Renal cortical epithelial cell (primary cell): ENCODE results near the gene BTG2. TPM values are rescaled to one million over a fixed set of nuclear protein-coding genes. Genes with fewer than 3 reads are reported as not detected.
A peak's percentile ranks its signal among the peaks of the same experiment; 100 is the strongest.

Experiments used
- DNase-seq: peaks from one replicate; pipeline ENCODE4 v3.0.0-alpha.2; 2011; ENCODE audit warnings: low read depth
- total RNA-seq: library from RNA; depleted of rRNA; stranded (reverse); fragments of >200 nt; gene quantifications from 2 replicates; pipeline ENCODE4 v1.2.3, GENCODE V29; 2014

BTG2 gene
- total RNA-seq, 1 donor from 2014 or later: 54.3 TPM

- peak; percentile 44 for DNase-seq
Observed at GRCh38 chr1:203316626-203317093, 11.3 kb downstream of the BTG2 start.

DNA sequence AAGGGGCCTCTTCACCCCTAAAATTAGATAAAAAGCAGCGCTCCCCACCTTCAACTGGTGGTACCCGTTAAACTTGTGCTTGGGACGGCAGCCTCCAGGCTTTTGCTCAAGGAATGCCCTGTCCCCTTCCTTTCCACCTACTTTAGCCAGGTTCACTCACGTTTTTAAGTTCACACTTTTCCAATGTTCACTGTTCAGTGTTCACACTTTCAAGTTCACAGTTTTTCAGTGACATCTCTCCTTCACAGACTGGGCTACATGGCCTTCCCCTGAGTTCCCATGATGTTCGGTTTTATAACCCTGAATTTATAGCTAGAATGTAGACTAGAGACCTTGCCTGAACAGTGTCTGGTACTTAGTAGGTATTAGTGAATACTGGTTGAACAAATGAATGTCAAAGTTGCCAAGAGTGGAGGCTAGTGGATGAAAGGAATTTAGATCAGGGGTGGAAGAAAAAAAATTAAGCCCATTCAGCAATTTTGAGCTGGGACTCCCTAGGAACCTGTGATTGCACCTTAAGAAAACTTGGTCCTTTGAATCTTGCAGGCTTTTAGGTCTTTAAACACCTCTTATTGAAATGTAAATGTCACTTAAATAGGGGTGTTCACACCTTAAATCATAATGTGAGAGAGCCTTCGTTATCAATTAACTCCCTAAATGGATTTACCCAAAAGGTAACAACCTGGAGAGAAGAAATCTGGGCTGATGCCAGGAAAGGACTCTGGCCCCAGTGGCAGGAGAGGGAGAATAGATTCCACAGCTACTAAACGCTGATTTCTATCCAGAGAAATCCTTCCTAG is 12.3 kb downstream of the BTG2 start:
- DNase-seq: no peak

DNA sequence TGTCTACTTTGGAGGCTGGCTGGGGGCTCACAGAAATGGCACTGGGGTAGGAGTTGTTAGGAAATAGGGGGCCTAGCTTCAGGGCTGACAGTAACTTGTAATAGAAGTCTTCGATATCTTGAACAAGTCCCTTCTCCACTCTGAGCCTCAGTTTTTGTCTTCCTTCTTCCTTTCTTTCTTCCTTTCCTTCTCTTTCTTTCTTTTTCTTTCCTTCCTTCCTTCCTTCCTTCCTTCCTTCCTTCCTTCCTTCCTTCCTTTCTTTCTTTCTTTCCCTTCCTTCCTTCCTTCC is 12.9 kb downstream of the BTG2 start:
- no peak for DNase-seq

DNA sequence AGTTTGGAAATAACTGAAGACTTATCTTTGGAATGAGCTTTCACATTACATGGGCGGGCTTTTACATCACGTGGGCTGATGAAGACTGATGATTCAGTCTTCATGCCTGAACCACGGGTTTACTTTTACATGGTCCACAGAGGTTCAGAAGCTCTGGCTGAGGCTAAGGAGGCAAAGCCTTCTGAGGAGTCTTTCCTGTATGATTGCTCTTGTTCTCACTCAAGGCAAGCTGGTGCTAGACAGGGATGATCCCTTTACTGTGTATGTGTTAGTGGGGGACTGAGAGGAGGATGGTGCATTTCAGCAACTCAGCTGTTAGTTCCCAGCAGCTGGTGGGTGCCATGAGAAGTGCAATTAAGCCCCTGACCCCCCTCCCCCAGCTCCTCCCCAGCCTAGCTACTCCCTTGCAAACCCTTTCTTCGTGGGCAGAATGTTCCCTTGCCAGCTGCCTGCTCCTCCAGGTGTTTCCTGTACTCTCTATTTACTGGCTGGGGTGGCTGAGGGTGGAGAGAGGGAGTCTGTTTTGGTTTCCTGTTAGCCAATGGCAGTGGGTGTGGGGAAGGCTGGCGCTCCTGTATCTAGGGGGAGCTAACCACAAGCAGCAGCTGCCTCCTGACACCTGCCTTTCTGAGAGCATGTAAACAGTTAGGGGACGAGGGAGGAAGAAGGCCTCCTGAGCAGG is 15.4 kb downstream of the BTG2 start:
- no peak for DNase-seq

DNA sequence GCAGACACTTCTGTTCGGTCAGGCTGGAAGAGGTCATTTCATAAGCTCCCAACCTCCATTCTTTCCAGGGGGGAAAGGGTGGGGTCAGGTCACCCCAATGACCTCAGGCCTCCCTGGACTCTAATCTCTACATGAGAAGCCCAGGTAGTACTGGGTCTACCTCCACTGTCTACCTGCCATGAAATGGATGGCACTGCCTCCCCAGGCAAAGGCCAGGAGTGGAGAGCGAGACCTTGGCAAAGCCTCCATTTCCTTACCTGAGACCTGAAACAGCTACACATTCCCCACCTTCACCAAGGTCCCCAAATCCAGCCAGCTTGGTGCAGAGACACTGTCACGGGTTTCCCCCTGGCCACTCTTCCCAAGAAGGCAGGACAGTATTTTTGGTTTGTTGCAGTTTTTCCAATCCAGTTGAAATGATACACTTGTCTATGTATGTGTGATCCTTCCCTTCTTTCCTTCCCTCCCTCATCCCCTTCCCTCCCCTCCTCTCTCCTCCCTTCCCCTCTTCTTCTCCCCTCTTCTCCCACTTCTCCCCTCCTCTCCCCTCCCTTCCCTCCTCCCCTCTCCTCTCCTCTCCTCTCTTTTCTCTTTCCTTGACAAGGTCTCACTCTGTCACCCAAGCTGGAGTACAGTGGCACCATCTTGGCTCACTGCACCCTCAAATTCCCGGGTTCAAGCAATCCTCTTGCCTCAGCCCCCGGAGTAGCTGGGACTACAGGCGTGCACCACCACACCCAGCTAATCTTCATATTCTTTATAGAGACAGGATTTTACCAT is 16.1 kb downstream of the BTG2 start:
- no peak for DNase-seq

DNA sequence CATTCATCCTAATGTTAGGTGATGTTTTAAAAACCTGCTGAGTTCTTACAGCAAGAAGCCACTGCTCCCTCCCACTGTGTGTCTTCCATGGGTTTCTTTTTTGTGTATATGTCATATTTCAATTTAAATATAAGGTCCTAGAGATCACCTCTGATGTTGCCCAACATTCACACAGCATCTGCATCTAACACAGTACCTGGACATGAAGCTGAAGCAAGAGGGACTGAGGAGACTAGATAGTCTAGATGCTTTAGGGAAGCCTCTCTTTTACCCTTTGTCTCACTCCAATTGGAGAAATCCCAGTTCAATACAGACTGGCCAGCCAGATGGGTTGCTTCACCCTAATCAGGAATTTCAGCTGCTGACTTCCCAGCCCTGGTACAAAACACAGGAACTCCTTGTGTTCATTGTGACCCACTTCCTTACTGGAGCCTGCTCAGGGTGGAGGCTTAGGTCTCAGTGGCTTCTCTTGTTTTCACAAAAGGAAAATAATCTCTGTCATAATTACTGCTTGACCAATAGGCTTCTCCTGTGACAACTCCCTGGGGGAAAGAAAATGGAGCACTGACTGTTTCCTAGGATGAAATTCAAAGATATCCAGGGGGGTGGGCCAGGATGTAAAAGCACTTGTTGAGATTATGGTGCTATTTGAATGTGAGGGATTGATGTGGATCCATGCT is 17.3 kb downstream of the BTG2 start:
- DNase-seq: no peak

- DNase-seq: no peak
Observed at GRCh38 chr1:203323587-203323986, 18.3 kb downstream of the BTG2 start.

- DNase-seq: no peak
Observed at GRCh38 chr1:203324105-203325025, 19.0 kb downstream of the BTG2 start.

GRCh38 chr1:203325026-203325417 is 19.7 kb downstream of the BTG2 start:
- no peak for DNase-seq

- no peak for DNase-seq
Observed at GRCh38 chr1:203325418-203326091, 20.2 kb downstream of the BTG2 start.

GRCh38 chr1:203326830-203327683 is 21.7 kb downstream of the BTG2 start:
- peak; percentile 70 for DNase-seq

- DNase-seq: peak; percentile 38
Observed at GRCh38 chr1:203327684-203328457, 22.6 kb downstream of the BTG2 start.

DNA sequence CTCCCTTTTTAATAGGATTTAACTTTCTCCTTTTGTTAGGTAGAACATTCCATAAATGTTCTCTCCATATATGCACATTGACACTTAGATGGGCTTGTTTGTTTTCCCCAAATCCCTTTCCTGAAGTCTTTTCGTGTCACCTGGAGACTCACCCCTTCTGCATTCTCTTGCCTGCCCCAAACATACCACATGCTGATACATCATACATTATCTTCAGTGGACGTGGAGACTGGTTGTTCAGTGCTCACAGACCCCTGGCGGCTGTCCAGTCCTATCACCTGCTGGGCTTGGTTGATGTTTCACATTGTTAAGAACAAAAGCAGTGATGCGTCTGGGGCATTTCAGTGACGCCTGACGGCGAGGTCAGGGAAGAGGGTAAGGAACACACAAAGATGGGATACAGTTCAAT is 23.4 kb downstream of the BTG2 start:
- DNase-seq: peak; percentile 76

- peak; percentile 48 for DNase-seq
Observed at GRCh38 chr1:203331224-203331623, 25.9 kb downstream of the BTG2 start.

DNA sequence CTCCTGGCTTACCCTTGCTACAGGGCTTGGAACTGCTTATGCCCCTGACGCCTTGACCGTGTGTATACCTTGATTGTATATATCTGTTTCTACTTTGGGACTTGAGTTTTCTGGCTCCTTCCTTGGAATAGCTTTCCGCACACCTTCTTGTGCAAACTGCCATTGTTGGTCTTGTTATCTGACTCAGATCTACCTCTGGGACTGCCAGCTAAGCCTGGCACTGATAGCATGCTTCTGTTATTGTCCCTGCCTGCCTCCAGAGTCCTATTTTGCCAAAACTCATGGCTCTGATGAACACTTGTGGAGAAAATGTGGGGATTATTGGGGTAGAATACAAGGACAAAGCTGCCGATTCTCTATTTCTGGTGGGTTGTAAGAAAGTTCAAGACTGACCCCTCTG is 30.2 kb downstream of the BTG2 start:
- DNase-seq: no peak

DNA sequence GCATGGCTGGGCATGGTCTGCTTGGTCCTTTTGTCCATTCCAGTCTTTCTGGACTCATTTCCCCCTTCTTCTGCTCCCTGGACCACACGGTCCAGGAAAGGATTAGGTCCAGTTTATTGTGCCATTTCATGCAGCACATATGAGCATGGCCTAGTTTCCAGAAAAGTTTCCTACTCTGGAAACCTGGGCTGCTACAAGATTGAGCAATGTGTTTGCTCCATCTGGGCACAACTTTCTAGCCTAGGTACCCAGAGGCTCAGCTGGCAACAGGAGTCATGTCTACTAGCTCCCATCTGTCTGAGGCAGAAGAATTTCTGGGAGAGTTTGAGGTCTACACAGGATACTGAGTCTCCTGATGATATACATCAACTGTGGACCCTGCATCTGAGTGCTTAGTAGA is 30.8 kb downstream of the BTG2 start:
- no peak for DNase-seq

GRCh38 chr1:203338335-203339036 is 33.2 kb downstream of the BTG2 start:
- DNase-seq: peak; percentile 52
